Embryonic facial prominence (tissue), 1 donor: ENCODE measurements around the gene BANP.

Source experiments
- DNase-seq: peaks from one replicate; pipeline ENCODE4 v3.0.0-alpha.2; 2016; ENCODE audit errors: extremely low spot score

The BANP gene

DNA sequence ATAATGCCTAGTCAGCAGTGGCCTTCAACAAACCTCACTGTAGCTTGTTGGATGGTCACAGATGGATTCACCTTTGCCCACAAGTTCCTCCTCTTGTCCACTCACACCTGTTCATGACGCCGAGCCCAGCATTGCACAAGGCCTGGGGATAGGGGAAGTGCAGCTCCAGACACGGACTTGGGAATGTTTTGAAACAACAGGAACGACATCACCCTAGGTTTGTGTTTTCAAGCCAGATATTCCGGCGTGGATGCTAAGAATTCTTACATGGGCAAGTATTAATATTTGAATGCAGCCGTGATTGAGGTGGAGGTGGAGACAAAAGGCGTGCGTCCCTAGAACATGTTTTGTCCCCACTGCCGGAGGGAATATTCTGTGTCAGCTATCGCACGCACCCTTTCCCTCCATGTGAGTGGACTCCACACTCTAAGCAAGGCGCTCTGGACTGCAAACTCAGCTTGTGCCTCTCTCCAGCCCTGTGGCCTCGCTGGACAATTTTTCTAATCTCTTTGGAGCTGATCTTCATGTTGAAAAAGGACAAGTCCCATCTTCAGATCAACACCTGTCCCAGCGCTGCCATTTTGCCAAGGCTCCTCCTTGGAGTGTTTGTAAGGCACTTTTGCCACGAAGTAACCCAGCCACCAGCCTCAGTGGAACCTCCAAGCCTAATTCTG lies 2.0 kb upstream of the BANP start:
- no peak for DNase-seq

DNA sequence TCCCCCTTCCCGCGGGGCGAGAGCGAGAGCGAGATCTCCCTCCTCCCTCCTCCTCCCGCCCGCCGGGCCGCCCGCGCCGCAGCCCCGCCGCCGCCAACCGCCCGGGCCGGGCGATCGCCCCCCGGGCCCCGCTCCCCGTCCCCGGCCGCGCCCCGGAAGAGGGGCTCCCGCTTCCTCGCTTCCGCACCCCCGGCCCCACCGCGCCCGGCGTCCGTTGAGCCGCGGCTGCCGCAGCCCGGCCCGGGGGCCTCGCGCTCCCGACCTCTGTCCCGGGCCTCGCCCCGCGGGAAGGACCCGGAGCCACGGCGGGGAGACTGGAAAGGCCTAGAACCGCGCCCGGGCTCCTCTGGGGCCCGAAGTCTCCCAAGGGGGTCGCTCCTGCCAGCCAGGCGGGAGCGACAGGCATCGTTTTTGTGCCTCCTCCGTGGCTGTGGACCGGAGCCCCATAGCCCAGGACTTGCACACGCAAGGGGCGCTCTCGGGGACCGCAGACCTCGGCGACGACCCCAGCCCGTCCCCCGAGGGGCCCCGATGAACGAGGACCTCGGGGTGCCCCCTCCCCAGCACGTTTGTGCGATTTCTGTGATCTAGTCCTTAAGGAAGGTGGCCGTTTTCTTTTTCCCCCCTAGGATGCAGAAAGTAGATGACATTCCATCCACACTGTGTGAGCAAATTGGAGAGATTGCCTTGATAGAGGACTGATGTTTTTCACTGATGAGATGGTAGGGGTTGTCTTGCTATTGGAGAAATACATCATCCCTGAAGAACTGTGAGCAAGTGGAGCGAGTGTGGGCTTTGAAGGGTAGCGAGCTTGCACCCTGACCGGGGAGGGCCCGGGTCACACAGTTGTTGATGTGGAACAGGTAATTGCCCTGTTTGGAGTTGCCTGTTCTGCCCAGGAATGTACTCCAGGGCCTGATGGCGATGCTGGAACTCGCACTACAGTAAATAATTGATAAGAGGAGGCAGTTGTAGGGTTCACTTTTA lies 611 bp downstream of the BANP start:
- no peak for DNase-seq

DNA sequence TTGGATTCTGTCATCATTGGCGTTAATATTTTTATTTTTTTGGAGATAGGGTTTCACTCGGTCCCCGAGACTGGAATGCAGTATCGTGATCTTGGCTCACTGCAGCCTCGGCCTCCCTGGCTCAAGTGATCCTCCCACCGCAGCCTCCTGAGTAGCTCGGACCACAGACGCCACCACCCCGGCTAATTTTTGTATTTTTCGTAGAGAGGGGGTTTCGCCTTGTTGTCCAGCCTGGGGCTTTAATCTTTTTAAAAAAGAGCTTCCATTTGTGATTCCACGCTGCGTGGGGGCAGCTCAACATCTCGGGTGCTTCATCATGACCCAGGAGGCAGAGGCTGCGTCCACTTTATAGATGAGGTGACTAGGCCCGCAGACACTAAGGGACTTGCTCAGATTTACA lies 1.5 kb downstream of the BANP start:
- DNase-seq, result no peak

DNA sequence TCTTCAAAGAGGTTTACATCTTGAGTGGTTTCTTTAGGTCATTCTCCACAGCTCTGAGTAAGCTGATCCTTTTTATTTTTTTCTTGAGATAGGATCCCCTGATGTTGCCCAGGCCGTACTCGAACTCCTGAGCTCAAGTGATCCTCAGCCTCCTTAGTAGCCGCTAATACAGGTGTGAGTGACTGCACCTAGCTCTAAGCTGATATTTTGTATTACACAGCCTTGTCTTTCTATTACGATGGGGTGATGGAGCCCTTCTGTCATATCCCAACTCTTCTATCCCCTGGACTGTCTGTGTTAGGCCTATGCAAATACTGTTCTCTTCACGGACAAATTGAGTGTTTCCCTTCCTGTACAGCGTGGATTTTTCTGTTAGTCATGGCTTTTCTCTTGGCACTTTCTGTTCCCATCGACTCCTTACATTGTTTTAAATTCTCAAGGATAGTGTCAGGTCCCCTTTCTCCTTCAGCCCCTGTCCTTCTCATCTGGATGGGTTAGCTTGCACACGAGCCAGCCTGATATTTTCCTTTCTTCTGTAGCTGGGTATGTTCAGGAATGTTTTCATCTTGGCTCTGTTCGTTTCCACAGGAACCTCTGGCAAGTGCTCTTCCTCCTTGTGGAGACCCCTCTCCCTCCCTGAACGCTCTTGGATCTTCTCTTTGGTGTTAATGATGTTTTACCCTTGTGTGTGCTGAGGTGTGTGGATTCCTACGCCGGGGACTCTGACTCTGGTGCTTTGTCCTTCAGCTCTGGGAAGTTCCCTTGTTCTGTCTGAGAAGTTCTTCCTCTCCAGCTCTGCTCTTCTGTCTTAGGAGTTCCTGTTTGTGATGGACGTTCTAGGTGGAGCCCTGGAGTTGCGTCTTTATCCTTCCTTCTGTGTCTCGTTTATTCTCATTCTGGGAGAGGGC lies 2.3 kb downstream of the BANP start:
- peak; percentile 5 for DNase-seq

DNA sequence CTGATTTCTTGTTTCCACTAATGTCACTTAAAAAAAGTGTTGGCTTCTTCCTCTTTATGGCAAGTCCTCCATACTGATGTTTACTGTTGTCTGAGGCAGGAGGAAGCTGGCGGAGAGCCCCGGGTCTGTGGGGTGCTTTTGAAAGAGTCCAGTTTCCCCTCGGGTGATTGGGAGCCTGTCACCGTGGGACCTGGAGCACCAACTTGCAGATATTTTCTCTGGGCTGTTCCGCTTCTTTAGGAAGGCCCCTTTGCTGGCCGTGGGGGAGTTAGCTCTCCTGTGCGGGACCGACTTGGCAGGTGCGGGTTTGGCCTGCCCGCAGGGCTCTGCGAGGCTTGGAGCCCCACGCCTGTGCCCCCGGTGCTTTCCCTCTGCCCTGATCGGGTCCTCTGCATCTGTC lies 3.1 kb downstream of the BANP start:
- DNase-seq, result no peak

DNA sequence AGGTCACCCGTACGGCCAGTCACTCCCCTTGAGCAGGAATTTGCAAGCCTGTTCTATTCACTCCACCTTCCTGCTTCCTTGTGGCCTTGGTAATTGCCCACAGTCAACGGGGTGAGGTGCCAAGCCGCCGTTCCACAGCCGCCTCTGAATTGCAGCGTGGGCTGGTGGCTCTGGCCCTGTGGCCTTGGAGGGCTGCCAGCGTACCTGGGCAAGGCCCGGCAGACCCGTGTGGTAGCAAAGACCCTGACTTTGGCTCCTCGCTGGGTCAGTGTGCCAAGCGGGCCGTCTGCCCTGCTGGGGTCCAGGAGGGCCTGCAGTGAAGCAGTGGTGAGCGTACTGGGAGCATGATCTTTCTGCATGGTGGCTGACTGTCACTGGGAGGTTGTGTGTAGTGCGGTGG lies 3.6 kb downstream of the BANP start:
- no peak for DNase-seq

DNA sequence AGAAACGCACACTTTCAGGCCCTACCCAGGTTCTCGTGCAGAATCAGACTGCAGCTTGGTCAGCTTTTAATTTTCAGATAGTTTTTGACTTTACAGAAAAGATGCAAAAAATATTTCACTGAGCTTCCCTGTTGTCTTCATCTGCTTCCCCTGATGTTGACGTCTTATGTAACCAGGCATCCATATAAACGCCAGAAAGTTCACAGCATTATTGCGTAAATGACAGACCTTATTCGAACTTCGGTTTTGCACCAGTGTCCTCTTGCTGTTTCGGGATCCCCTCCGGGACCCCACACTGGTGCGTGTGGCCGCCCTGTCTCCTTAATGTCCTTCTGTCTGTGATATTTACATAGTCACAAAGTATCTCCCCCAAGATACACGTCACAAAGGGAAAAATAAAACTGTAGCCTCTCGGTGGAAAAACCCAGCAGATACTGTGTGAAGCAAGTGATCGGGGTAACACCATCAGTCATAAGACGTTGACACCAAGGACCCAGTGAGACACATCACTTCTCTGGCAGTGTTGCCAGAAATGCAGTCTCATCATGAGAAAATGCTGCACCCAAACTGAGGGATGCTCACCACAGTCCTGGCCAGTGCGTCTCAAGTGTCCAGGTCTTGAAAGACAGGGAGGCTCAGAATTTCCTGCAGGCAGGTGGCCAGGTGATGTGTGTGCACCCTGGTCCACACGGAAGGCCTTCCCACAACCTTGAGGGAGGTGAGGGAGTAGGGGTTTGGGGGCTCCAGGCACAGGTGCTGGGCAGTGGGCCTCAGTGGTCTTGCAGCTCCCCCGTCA lies 4.3 kb downstream of the BANP start:
- DNase-seq, result no peak

DNA sequence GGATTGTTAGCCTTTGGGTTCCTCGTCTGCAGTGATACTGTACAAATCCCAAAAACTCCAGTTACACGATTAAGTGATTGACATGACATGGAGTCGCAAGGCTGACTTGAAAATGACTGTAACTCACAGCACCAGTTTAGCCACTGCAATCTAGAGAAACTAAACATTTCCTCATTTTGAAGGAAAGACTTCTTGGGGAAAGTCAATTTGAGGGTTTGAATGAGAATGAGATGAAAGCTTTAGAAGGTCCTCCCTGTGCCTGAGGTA lies 4.8 kb downstream of the BANP start:
- DNase-seq, result no peak

DNA sequence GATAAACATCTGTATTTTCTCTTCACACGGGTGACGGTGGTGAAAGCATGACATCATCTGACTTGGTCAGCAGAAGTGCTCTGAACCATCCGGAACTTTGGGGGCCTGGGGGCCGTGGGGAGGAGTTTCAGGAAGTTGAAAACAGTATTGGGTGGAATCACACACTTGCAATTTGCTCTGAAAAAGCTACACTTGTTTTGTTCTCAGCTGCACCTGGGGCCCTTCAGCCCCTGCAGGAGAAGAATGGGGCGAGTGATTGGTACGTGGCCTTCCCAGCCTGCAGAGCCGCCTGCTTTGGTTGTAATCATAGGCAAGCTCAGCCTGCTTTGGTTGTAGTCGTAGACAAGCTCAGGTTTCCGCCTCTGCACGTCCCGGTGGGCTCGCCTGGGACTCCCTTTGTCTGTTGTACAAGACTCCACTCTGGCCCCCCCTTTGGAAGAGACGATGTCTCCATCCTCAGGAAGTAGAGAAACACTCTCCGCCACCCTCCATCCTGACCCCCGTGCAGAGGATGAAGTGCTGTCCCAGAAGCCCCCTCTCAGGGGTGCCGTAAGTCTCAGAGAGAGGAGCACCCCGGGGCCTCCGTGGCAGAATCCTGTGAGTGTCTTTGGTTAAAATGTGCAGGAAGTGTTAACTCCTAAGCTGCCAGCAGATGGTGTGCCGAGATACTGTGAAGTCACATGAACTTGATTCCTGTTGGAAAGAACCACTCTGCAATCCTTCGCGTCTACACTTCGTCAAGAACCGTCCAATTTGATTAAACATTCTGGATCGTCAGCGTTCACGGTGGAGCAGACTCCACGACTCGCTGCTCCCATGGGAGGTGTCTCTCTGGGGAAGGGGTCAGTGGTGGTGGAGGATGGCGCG lies 5.4 kb downstream of the BANP start:
- peak; percentile 73 for DNase-seq

DNA sequence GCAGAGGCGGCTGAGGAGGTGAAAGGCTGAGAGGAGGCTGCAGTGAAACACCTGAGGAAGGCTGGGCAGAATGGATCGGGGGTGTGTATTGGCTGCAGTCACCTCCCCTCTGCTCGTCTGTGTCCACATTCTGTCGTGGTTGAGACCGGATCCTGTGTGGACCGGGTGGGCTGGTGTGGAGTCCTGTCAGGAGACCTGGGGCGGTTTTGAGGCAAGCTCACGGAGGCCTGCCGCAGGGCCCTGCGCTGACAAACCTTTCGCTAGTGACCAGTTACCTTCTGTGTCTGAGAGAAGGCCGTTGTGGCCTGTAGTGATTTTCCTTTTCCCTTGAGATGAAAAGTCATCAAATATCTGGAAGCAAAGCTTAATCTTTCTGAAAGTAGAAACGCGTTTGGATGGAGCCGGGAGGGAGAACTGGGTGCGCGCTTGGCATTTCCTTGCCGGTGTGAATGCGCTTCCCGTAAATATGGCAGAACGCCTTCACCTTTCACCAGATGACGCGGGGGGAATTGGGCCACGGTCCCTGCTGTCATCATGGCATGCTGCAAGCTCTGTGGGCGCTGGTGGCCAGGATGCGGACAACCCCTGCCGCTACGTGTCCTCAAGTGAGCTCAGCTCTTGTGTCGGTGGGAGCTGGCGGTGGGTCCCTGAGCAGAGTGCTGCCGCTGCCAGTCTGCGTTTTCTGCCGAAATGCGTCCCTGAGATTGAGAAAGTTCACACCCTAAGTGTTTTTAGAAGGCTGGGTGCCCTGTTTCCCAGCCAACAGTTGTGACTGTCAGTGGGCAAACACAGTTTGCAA lies 6.3 kb downstream of the BANP start:
- DNase-seq, result no peak

DNA sequence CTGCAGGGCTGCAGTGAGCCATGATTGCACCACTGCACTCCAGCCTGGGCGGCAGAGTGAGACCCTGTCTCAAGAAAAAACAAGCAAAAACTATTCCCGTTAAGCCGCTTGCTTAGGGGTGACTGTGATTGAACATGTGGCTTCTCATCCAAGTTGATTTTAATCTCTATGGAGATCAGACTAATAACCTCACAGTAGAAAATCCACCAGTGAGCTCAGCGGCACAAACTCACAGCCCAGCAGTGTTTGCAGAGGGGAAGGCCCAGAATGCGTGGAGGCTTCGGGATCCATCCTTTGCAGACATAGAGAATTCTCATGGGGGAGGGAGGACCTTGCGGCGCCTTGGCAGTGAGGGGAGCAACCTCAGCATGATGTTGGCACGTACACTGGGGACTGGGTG lies 7.4 kb downstream of the BANP start:
- DNase-seq, result no peak

DNA sequence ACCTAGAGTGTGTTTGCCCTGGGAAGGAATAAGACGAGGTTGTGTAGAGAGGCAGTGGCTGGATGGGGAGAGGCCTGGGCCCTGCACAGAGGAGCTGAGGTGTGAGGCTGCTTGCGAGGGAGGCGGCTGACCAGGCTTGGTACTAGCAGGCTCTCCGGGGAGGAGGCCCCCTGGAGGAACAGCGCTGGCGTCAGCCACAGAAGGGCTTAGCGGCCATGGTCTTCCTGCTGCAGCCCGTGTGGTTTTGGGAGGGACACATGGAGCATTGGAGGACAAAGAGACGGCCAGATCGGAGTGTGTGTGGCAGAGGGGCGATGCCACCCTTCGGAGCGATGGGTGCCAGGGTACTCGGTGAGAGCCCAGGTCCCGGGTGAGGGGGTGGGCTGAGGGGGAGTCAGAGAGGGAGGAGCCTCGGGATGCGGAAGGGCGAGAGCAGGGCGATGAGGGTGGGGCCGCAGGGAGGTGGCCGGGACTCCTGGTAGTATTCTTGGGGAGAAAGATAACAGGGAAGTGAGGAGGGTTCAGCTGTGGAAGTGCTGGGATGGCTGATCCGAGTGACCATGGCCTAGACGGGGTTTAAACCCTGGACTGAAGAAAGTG lies 8.3 kb downstream of the BANP start:
- DNase-seq, result no peak

DNA sequence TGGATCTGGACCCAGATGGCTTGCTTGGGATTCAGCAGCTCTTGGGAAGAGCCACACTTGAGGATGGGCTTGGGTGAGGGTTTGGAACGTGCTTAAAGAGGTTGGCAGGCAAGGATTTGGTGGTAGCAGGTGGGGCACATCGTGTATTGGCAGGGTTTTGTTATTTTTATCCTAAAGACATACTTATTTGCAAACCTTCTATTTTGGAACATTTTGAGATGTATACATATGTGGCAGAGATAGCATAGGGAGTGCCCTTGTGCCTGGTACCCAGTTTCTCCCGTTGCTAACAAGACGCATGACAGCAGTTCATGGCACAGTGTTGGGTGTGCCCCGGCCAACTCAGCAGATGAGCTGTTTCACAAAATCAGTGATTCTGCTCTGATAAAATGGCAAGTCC lies 9.1 kb downstream of the BANP start:
- DNase-seq, result no peak

DNA sequence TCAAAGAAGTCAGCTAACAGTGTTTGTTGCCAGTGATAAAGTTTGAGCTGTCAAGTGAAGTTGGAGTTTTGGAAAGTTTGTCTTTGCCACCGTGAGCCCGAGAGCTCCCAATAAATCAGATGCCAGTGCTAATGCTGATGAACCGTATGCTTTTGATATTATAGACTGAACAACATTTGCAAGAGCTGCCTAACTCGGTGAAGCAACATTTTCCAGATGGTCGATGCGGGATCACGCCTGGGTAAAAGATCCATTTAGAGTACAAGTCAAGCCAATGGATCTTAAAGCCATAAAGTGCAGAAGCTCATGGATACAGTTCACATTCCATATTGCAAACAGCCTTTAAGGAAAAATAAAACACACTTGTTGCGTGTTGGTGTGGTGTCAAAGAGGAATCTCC lies 9.6 kb downstream of the BANP start:
- no peak for DNase-seq

DNA sequence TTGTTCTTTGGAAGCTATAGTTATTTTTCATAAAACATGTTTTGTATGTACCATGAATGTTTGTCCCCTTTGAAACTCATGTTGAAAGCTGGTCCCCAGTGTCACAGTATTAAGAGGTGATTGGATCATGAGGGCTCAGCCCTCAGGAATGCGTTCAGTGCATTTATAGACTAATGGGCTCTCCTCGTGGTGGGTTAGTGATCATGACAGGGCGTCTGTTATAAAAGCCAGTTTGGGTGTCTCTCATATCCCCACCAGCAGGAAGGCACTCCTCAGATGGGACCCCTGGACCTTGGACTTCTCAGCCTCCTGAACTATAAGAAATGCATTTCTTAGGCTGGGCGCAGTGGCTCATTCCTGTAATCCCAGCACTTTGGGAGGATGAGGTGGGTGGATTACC lies 10.4 kb downstream of the BANP start:
- no peak for DNase-seq

DNA sequence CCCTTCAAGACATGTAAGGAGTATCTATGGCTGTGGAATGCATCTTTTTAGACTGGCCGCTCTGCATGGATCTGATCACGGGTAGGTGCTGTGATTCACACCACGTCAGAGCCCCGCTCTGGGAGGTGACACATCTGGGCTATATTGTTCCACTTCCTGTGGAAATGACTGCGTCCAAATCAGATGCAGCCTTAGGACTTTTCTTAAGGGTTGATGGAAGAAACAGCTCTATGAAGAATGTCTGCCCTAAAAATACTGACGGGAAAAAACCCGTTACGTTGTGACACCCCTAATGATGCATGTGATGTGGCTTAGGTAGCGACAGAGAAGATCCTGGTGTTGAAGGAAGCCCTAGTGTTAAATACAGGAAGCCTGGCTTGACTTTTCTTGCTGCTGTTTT lies 12.2 kb downstream of the BANP start:
- no peak for DNase-seq

DNA sequence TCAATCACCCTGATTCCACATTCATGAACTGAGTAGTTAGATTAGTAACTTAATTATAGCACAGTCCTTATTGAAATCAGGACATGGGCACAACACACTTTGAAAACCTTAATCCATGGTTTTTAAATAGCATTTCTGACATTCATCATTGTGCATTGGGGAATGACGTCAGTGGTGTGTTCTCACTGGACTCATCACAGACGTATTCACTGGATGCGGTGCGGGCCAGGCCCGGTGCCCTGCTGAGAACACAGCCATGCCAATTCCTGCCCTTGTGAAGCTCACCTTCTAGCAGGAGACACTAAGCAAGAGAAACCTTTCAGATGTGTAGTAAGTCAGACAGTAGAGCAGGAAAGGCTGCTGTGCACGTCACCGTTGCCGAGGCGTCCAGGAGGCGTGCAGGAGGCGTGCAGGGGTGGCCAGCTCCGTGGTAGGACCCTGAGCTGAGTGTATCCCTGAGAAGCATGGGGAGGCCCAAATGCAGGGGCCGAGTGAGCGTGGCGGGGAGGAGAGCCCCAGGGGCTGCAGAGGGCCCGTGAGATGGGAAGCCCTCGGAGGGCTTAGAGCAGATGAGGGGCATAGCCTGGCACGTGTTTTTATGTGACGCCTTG lies 12.9 kb downstream of the BANP start:
- no peak for DNase-seq

DNA sequence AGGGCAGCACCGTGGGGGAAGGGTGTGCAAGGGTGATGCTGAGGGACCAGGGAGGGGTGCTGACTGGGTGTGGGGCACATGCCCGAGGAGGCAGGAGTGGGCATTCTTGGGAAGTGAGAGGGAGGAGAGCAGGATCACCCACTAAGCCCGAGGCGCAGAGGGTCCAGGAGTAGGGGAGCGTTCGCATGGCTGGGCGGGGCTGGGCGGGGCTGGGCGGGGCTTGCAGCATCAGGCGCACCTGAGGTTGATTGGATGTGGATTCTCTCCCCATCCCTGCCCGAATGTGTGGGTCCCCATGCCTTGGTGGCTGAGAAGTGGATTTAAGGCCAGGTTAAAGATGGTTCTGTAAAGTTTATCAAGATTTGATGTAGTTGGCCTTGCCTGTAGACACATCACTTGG lies 14.2 kb downstream of the BANP start:
- DNase-seq, result no peak

DNA sequence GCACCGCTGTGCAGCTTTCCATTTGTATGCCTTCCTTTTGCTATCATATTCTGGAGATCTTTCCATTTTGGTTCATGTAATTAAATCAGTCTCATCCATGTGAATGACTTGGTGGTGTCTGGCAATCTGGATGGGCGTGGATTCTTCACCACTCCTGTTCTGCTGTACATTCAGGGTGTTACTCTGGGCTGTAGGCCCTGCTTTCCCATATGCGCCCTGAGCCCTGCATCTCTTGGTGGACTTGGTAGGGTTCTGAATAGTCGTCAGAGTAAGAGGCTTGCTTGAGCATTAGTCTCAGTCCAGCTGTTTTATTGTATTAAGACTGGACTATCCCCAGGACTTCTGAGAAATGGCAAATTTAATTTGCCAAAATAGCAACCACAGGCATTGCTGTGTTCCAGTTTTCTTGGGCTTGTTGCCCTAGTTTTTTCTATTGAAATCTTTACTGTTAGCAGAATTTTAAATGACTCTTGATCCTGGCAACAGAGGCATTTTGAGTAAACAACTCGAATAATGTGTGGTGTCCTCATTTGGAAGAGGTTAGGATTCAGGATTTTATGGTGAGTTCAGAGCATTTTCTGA lies 14.9 kb downstream of the BANP start:
- DNase-seq, result no peak
